Renal cortical epithelial cell (primary cell): ENCODE data around the gene SLC22A23. TPM values are rescaled to one million over a fixed set of nuclear protein-coding genes. Genes with fewer than 3 reads are reported as not detected.
"Not testable (repeated sequence)": the region's sequence is repeated elsewhere in the genome, so short reads cannot be mapped to it uniquely, and the experiment has no call there.

Source experiments
- DNase-seq: peaks from one replicate; pipeline ENCODE4 v3.0.0-alpha.2; 2011; ENCODE audit warnings: low read depth
- total RNA-seq: library from RNA; depleted of rRNA; stranded (reverse); fragments of >200 nt; gene quantifications from 2 replicates; pipeline ENCODE4 v1.2.3, GENCODE V29; 2014

The SLC22A23 gene
- total RNA-seq, 1 donor from 2014 or later: 2.4 TPM

- no peak for DNase-seq
Measured at GRCh38 chr6:3267162-3267561, 189.7 kb downstream of the SLC22A23 start.

GRCh38 chr6:3266170-3266569 is 190.7 kb downstream of the SLC22A23 start:
- DNase-seq: no peak

GRCh38 chr6:3265671-3266070 is 191.2 kb downstream of the SLC22A23 start:
- DNase-seq: no peak

GRCh38 chr6:3264356-3264755 is 192.5 kb downstream of the SLC22A23 start:
- DNase-seq: no peak

- peak; percentile 62 for DNase-seq
Measured at GRCh38 chr6:3263096-3263495, 193.8 kb downstream of the SLC22A23 start.

- DNase-seq: no peak
Measured at GRCh38 chr6:3261921-3262320, 194.9 kb downstream of the SLC22A23 start.

GRCh38 chr6:3261518-3261820 is 195.4 kb downstream of the SLC22A23 start:
- DNase-seq: no peak

GRCh38 chr6:3260772-3261517 is 195.9 kb downstream of the SLC22A23 start:
- no peak for DNase-seq

GRCh38 chr6:3260296-3260695 is 196.6 kb downstream of the SLC22A23 start:
- no peak for DNase-seq

- no peak for DNase-seq
Measured at GRCh38 chr6:3259491-3259958, 197.3 kb downstream of the SLC22A23 start.

GRCh38 chr6:3258720-3259490 is 197.9 kb downstream of the SLC22A23 start, which contains the start of gene PSMG4:
Gene PSMG4, plus strand, starts transcription at chr6:3258947. Its CDS starts 76 bp downstream, at chr6:3259023.
- DNase-seq: peak; percentile 49

- DNase-seq: no peak
Measured at GRCh38 chr6:3258201-3258600, 198.6 kb downstream of the SLC22A23 start.

GRCh38 chr6:3253597-3253961 is 203.3 kb downstream of the SLC22A23 start:
- DNase-seq: no peak

- no peak for DNase-seq
Measured at GRCh38 chr6:3252861-3253596, 203.8 kb downstream of the SLC22A23 start.

- no peak for DNase-seq
Measured at GRCh38 chr6:3252369-3252768, 204.5 kb downstream of the SLC22A23 start.

- peak; percentile 62 for DNase-seq
Measured at GRCh38 chr6:3251462-3252314, 205.2 kb downstream of the SLC22A23 start.

- DNase-seq: no peak
Measured at GRCh38 chr6:3250231-3250675, 206.6 kb downstream of the SLC22A23 start.

- no peak for DNase-seq
Measured at GRCh38 chr6:3249821-3250220, 207.0 kb downstream of the SLC22A23 start.

- peak; percentile 74 for DNase-seq
Measured at GRCh38 chr6:3247255-3248146, 209.3 kb downstream of the SLC22A23 start.

- DNase-seq: no peak
Measured at GRCh38 chr6:3245216-3245615, 211.6 kb downstream of the SLC22A23 start.

GRCh38 chr6:3244832-3245161 is 212.1 kb downstream of the SLC22A23 start:
- not testable (repeated sequence) for DNase-seq
